ENCODE results near the gene ACOT8.

DNA sequence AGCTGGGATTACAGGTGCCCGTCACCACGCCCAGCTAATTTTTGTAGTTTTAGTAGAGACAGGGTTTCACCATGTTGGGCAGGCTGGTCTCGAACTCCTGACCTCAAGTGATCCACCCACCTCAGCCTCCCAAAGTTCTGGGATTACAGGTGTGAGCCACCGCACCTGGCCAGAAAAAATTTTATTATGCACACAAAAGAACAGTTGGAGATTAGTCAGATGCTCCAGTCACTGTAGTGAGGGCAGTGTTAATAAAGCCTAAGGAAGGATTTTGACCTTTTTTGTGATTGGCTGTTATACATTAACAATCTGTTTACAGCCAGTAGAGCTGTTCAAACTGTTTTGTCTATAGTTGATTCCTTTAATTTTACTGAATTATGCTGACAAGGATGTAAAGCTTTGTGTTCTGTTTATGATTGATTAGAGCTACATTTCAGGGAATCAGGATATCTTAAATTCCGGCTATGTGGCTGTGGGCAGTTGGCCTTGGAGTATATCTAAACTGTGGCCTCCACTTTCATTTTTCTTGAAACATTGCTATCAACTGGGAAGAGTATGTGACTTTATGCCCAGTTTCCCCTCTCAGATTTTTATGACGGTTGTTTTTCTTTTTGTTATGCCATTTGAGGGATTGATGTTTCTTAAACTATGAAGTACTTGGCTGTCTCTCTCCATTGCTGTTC, 10.1 kb upstream of the ACOT8 start:
- TF ChIP-seq EZH2phosphoT487 (IDR thresholded peaks at IDR 0.05): no peak
- TF ChIP-seq, protein P1, sequence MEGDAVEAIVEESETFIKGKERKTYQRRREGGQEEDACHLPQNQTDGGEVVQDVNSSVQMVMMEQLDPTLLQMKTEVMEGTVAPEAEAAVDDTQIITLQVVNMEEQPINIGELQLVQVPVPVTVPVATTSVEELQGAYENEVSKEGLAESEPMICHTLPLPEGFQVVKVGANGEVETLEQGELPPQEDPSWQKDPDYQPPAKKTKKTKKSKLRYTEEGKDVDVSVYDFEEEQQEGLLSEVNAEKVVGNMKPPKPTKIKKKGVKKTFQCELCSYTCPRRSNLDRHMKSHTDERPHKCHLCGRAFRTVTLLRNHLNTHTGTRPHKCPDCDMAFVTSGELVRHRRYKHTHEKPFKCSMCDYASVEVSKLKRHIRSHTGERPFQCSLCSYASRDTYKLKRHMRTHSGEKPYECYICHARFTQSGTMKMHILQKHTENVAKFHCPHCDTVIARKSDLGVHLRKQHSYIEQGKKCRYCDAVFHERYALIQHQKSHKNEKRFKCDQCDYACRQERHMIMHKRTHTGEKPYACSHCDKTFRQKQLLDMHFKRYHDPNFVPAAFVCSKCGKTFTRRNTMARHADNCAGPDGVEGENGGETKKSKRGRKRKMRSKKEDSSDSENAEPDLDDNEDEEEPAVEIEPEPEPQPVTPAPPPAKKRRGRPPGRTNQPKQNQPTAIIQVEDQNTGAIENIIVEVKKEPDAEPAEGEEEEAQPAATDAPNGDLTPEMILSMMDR (IDR thresholded peaks at IDR 0.05): no peak

All from neural progenitor cell (in vitro differentiated cells).